NB4 (cell line): ENCODE measurements around the gene LITAF.
A peak's percentile ranks its signal among the peaks of the same experiment; 100 is the strongest.
"Not testable (repeated sequence)": the region's sequence is repeated elsewhere in the genome, so short reads cannot be mapped to it uniquely, and the experiment has no call there.

ENCODE experiments used
- DNase-seq: peaks from one replicate; pipeline ENCODE4 v3.0.0; 2010; ENCODE audit warnings: low read depth
- H3K4me3 ChIP-seq: one replicate; pipeline ENCODE4 v1.5.1; 2011; ENCODE audit warnings: mild to moderate bottlenecking, low read depth, low read length, moderate library complexity
- MAX ChIP-seq: IDR thresholded peaks from 2 replicates; pipeline ENCODE4 v1.6.1; 2011; ENCODE audit warnings: low read depth, low read length
- MYC ChIP-seq: IDR thresholded peaks from 2 replicates; pipeline ENCODE4 v1.6.1; 2011; ENCODE audit warnings: low read depth, low read length
- POLR2A ChIP-seq: IDR thresholded peaks from 2 replicates; pipeline ENCODE4 v1.6.1; 2011; ENCODE audit warnings: mild to moderate bottlenecking; ENCODE audit not compliant: insufficient read length; ENCODE audit errors: extremely low read depth
- TF ChIP-seq, protein P1 (sequence below): IDR thresholded peaks from one replicate; pipeline ENCODE4 v1.5.1; 2012; ENCODE audit warnings: low read depth, low read length

The LITAF gene

GRCh38 chr16:11580451-11581086 is 6.2 kb downstream of the LITAF start:
- DNase-seq: no peak
- H3K4me3 ChIP-seq: no peak overlapping the region
- TF ChIP-seq MAX (no peak), MYC (no peak), POLR2A (no peak)
- TF ChIP-seq, protein P1, sequence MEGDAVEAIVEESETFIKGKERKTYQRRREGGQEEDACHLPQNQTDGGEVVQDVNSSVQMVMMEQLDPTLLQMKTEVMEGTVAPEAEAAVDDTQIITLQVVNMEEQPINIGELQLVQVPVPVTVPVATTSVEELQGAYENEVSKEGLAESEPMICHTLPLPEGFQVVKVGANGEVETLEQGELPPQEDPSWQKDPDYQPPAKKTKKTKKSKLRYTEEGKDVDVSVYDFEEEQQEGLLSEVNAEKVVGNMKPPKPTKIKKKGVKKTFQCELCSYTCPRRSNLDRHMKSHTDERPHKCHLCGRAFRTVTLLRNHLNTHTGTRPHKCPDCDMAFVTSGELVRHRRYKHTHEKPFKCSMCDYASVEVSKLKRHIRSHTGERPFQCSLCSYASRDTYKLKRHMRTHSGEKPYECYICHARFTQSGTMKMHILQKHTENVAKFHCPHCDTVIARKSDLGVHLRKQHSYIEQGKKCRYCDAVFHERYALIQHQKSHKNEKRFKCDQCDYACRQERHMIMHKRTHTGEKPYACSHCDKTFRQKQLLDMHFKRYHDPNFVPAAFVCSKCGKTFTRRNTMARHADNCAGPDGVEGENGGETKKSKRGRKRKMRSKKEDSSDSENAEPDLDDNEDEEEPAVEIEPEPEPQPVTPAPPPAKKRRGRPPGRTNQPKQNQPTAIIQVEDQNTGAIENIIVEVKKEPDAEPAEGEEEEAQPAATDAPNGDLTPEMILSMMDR: no peak

GRCh38 chr16:11577290-11577660 is 9.4 kb downstream of the LITAF start:
- DNase-seq, H3K4me3 ChIP-seq: not testable (repeated sequence)

GRCh38 chr16:11576427-11577289 is 10.1 kb downstream of the LITAF start:
- peak; percentile 22 for DNase-seq
- TF ChIP-seq, protein P1: no peak
- TF ChIP-seq MAX: no peak
- TF ChIP-seq MYC: no peak
- no peak for TF ChIP-seq POLR2A
- H3K4me3 ChIP-seq: no peak overlapping the region

DNA sequence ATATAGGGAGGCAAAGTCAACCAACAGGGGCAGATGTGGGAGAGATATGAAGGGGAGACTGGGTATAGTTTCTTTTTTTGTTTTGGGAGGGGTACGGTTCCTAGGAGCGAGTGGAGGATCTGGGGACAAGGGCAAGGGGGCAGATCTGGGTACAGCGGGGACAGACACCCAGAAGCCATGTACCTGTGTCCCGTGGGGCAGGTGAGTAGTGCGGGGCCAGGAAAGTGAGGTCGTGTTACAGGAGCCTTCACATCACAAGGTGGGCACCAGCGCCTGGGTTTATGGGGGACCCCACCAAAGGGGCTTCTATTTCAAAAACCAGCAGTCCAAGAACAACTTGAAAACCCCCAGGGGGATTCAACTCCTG is 11.5 kb downstream of the LITAF start:
- no peak overlapping the region for H3K4me3 ChIP-seq
- TF ChIP-seq, protein P1: no peak
- TF ChIP-seq MAX: no peak
- no peak for TF ChIP-seq MYC
- no peak for TF ChIP-seq POLR2A
- no peak for DNase-seq

DNA sequence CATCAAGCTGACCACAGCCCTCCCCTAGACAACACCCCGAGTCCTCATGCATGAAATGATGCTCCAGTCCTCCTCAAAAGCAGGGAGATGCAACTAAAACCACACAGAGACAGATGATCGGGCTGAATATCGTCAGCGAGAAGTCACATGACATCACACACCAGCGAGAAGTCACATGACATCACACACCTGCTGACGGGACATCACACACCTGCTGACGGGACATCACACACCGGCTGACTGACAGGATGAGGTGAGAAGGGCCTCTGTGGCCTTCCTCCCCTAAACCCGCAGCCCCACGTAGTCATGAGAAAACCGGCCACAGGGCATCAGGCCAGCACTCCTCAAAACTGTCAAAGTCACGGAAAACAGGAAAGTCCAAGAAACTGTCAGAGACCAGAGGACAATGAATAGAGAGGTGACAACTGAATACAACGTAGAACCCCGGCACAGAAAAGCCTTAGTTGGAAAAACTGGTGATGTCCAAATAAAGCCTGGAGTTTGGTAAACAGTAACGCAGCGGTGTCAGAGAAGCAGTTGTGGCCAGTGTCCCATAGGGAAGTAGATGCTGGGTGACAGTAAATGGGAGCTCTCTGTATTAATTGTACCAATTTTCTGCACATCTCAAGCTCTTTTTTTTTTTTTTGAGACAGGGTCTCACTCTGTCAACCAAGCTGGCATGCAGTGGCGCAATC is 14.3 kb downstream of the LITAF start:
- DNase-seq: no peak
- no peak overlapping the region for H3K4me3 ChIP-seq

DNA sequence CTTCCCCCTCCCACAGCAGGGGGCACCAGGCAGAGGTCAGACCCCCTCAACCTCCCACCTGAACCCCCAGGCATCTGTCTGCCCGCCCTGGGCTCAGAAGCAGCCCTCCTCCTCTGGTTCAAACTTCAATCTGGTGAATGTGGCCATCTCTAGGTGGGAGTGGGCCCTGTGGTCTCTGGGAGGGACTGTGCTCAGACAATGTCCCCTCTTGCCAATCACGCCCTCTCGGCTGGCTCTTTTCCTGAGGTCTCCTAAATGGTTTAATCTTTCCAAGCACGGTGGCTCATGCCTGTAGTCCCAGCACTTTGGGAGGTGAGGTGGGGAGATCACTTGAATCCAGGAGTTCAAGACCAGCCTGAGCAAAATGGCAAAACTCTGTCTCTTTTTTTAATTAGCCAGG is 15.2 kb downstream of the LITAF start:
- DNase-seq: no peak
- H3K4me3 ChIP-seq: no peak overlapping the region
- no peak for TF ChIP-seq MYC
- no peak for TF ChIP-seq MAX
- no peak for TF ChIP-seq POLR2A
- TF ChIP-seq, protein P1: no peak

More for the DNA sequence above, 14.3 kb downstream of the LITAF start:
- TF ChIP-seq MAX: no peak
- no peak for TF ChIP-seq MYC
- no peak for TF ChIP-seq POLR2A
- TF ChIP-seq, protein P1: no peak
